ENCODE measurements around the gene KRT15.

GRCh38 chr17:41551365-41551764 lies 32.7 kb upstream of the KRT15 start:
- TF ChIP-seq CTCF (IDR thresholded peaks at IDR 0.05) (no peak), POLR2A (IDR thresholded peaks at IDR 0.05) (no peak)
